Astrocyte of the spinal cord (primary cell): ENCODE data around the gene RIMS1.

Source experiments
- DNase-seq: peaks from one replicate; pipeline ENCODE4 v3.0.0; 2011; ENCODE audit warnings: low read depth, low spot score
- H3K4me3 ChIP-seq: 2 replicates; pipeline ENCODE4 v1.5.1; 2011; ENCODE audit warnings: low read depth, mild to moderate bottlenecking, low read length, moderate library complexity
- CTCF ChIP-seq: IDR thresholded peaks from 2 replicates; pipeline ENCODE4 v1.5.1; 2012; ENCODE audit warnings: low read depth, mild to moderate bottlenecking, low read length, inconsistent platforms
- in situ Hi-C: cut with HindIII; loops from 2 replicates; pipeline ENCODE4 v1.10.0; 2017; ENCODE audit warnings: low sequenced_read_pairs

Gene RIMS1

GRCh38 chr6:72406517-72406916, 520.2 kb downstream of the RIMS1 start:
- DNase-seq = no peak
- no peak for TF ChIP-seq CTCF
- in situ Hi-C loops = no loop called here
- no peak overlapping the region for H3K4me3 ChIP-seq

GRCh38 chr6:72410769-72411168, 524.4 kb downstream of the RIMS1 start:
- DNase-seq = no peak
- TF ChIP-seq CTCF = no peak
- in situ Hi-C loops = no loop called here
- H3K4me3 ChIP-seq = no peak overlapping the region

- TF ChIP-seq CTCF = peak; percentile 100
- in situ Hi-C loops = no loop called here
- DNase-seq = peak; percentile 85
- H3K4me3 ChIP-seq = no peak overlapping the region
Observed at GRCh38 chr6:72411872-72412708, 525.7 kb downstream of the RIMS1 start.

- no peak overlapping the region for H3K4me3 ChIP-seq
- DNase-seq = no peak
- in situ Hi-C loops = no loop called here
- no peak for TF ChIP-seq CTCF
Observed at GRCh38 chr6:72412709-72413044, 526.3 kb downstream of the RIMS1 start.

GRCh38 chr6:72413884-72414283, 527.5 kb downstream of the RIMS1 start:
- in situ Hi-C loops = no loop called here
- DNase-seq = no peak
- TF ChIP-seq CTCF = no peak
- H3K4me3 ChIP-seq = no peak overlapping the region

- in situ Hi-C loops = no loop called here
- TF ChIP-seq CTCF = no peak
- no peak for DNase-seq
- no peak overlapping the region for H3K4me3 ChIP-seq
Observed at GRCh38 chr6:72414657-72415056, 528.3 kb downstream of the RIMS1 start.
